NCI-H524 treated with DMSO at 0.1 percent for 48 hours (cell line): Measurements from ENCODE around the gene AGFG1.
A peak's percentile ranks its signal among the peaks of the same experiment; 100 is the strongest.

Experiments used
- DNase-seq: peaks from one replicate; lab custom pipeline; 2025; lab: John Stamatoyannopoulos, UW

The AGFG1 gene

GRCh38 chr2:227461811-227462461 is 10.0 kb upstream of the AGFG1 start:
- no peak for DNase-seq

- no peak for DNase-seq
Observed at GRCh38 chr2:227462462-227462951, 9.4 kb upstream of the AGFG1 start.

- DNase-seq: no peak
Observed at GRCh38 chr2:227462972-227463931, 8.7 kb upstream of the AGFG1 start.

DNA sequence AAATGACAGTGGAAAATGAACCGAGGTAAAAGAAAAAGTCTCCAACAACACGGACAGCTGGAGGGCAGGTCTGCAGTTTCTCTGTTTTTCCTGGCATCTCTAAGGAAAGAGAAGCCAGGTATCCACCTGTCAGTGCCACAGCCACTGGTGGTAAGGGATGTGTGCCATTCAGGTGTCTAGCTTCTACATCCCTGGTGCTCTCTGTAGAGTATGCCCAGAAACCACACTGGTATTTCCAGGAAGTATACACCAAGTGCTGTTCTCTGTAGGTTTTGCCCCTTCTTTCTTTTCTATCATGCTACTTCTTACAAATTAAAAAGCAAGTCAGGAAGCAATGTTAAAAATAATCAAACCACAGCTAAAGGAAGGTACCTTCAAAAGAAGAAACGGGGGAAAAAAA is 7.6 kb upstream of the AGFG1 start:
- no peak for DNase-seq

DNA sequence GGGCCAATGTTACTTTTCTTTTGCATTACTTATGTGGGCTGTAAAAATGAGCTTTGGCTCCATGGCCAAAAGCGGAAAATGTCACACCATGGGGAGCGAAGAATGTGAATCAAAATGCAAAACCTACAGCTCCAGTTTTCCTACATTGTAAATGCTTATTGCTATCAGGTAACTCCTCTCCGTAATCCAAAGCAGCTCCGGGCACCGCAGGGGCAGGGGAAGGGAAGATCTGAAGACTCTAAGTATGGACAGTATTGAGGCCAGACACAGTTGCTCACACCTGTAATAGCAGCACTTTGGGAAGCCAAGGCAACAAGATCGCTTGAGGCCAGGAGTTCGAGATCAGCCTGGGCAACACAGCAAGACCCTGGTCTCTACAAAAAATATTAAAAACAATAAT is 7.1 kb upstream of the AGFG1 start:
- no peak for DNase-seq

DNA sequence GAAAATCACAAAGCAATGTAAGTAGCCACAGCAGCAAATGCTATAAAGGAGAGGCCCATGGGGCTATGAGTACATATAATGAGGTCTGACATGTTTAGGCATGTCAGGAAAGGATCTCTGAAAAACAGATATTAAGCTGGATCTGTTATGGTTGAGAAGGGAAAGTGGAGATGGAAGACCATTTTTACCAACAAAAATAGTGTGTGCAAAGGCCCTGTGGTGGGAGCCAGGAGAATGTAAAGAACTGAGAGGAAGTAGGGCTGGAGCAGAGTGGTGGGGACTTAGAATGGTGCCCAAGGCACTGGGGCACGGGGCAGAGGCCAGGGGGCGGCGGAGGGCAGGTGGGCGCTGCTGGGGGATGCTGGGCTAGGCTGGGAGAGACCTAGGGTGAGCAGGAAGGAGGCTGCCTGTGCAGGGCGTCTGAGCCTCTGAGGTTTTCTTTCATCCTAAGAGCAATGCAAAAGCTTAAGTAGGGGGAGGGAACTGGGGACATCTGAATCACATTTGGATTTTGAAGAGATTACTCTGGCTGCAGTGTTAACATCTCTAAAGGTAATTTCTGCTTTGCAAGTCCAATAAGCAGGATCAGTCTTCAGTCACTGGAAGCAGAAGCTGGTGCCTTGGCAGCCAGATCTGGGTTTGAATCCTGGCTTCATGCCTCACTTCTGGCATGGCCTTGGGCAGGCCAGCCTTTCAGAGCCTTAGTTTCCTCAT is 4.9 kb upstream of the AGFG1 start:
- no peak for DNase-seq

GRCh38 chr2:227471412-227471811 is 544 bp upstream of the AGFG1 start:
- DNase-seq: no peak

DNA sequence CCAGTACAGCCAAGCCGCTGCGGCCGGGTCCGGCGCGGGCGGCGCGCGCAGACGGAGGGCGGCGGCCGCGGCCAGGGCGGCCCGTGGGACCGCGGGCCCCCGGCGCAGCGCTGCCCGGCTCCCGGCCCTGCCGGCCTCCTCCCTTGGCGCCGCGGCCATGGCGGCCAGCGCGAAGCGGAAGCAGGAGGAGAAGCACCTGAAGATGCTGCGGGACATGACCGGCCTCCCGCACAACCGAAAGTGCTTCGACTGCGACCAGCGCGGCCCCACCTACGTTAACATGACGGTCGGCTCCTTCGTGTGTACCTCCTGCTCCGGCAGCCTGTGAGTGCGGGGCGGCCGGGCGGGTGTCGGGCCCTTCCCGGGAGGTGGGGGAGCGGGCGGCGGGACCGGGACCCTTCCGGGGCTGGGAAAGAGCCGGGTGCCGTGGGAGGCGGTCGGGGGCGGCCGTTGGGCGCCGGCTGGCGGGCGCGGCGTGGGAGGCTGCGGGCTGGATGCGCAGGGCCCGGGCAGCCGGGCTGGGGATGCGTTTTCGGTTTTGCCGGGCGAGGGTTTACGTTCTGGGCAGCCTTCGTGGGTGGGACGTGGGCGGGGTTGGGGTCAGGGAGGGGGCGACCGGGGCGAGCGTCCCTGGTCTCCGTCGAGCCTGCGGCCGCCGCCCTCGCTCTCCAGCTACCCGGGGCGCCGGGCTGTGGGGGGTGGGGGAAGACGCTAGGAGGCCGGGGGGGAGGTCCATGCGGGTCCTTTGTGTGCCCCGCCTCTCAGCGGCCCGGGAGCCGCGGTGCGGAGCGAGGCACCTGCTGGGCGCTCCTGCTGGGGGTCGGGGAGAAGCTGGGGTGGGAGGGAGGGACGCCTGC is 537 bp downstream of the AGFG1 start:
- DNase-seq: no peak

GRCh38 chr2:227473122-227473461 is 1.1 kb downstream of the AGFG1 start:
- DNase-seq: peak; percentile 68

DNA sequence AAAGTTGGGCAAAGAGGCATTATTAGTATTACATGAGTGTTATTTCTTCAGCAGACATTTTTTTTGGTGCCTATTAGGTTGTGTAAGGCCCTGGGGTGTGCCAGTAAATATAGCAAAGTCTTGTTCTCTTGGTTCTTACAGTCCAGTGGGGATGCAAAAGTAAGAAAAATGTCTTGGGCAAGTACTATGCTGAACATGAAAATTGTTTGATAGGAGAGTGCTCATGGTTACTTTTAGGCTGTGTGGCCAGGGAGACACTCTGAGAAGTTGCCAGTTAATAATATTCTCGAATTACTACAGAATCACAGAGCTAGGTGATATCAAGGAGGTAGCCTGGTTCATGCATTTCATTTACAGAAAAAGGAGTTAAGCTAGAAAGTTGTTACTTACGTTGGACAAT is 1.9 kb downstream of the AGFG1 start:
- no peak for DNase-seq

- no peak for DNase-seq
Observed at GRCh38 chr2:227474410-227474809, 2.5 kb downstream of the AGFG1 start.

- DNase-seq: no peak
Observed at GRCh38 chr2:227477291-227477690, 5.3 kb downstream of the AGFG1 start.

DNA sequence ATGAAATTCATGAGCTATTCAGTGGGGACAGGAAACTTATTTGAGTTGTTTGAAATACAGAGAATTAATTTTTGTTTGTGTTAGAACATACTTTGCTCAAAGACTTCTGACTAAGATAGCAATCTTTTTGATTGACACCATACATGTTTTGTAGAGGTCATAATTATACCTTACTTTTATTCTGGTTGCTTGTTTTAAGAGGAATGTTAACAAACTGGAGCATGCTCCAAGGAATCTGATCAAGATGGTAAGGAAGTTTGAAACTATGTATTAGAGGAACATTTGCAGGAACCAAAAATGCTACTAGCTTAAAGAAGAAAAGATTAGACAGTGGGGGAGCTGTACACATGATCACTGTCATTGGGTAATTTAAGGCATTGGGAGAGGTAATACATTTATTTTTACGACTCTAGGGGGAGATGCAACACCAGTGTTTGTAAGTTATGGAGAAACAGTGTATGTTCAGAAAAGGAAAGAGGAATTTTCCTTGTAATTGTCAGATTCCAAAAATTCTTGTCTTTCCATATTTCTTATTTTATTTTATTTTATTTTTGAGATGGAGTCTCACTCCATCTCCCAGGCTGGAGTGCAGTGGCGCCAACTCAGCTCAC is 8.0 kb downstream of the AGFG1 start:
- DNase-seq: no peak

- DNase-seq: no peak
Observed at GRCh38 chr2:227480528-227480927, 8.6 kb downstream of the AGFG1 start.

GRCh38 chr2:227482638-227483340 is 10.8 kb downstream of the AGFG1 start:
- DNase-seq: peak; percentile 92

- DNase-seq: no peak
Observed at GRCh38 chr2:227485429-227485828, 13.5 kb downstream of the AGFG1 start.

DNA sequence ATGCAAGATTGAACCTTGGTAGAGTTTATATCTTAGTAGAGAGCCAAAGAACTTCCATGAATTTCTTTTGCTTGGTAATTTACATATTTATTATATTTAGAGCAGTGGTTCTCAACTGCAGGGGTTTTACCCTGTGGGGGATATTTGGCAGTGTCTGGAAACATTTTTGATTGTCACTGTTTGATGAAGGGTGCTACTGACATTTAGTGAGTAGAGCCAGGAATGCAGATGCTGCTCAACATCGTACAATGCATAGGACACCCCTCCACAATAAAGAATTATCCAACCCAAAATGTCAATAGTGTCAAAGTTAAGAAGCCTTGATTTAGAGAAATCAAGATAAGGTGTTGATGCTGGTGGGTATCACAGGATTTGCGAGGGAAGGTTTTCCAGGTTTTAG is 14.7 kb downstream of the AGFG1 start:
- no peak for DNase-seq

- no peak for DNase-seq
Observed at GRCh38 chr2:227488045-227488444, 16.1 kb downstream of the AGFG1 start.

GRCh38 chr2:227491386-227491785 is 19.4 kb downstream of the AGFG1 start:
- DNase-seq: no peak

- DNase-seq: no peak
Observed at GRCh38 chr2:227493524-227493923, 21.6 kb downstream of the AGFG1 start.

DNA sequence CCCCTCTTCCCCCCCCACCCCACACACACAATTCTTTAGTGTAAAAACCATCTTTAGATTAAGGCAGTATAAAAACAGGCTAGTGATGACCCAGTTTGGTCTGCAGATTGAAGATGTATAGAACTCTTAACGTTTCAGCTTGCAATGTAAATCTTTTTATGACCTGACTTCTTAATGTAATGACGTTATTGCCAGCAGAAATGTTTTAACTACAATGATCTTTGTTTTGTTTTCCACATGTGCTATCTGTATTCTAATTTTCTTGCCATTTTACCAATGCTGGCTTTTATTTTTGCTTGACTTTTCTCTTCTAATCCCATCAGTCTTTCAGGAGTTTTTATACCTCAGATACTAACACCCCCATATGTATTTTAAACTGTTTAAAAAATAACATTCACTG is 25.2 kb downstream of the AGFG1 start:
- no peak for DNase-seq
